KMS-11 (cell line): Measurements from ENCODE around the gene CNTN5.

Experiments used
- H2AFZ ChIP-seq: fragments of 200-600 bp; sonication (generic); 2 replicates; pipeline ENCODE4 v1.6.1; 2016; ENCODE audit warnings: antibody characterized with exemption, mixed run types, low read depth
- H3K27ac ChIP-seq: fragments of 200-600 bp; sonication (generic); 2 replicates; pipeline ENCODE4 v1.6.1; 2016; ENCODE audit warnings: mild to moderate bottlenecking, mixed run types
- H3K27me3 ChIP-seq: fragments of 200-600 bp; sonication (generic); 2 replicates; pipeline ENCODE4 v1.6.1; 2017; ENCODE audit warnings: mild to moderate bottlenecking, low read depth, mixed run types, moderate library complexity; ENCODE audit not compliant: insufficient read depth
- H3K36me3 ChIP-seq: fragments of 200-600 bp; sonication (generic); 2 replicates; pipeline ENCODE4 v1.6.1; 2017; ENCODE audit warnings: mild to moderate bottlenecking, mixed run types; ENCODE audit not compliant: insufficient read depth
- H3K4me1 ChIP-seq: fragments of 200-600 bp; sonication (generic); 2 replicates; pipeline ENCODE4 v1.6.1; 2016; ENCODE audit warnings: mild to moderate bottlenecking, low read depth, mixed run types; ENCODE audit not compliant: poor library complexity, severe bottlenecking
- H3K4me2 ChIP-seq: fragments of 200-600 bp; sonication (generic); 2 replicates; pipeline ENCODE4 v1.7.0; 2016; ENCODE audit warnings: mild to moderate bottlenecking, mixed run types
- H3K4me3 ChIP-seq: fragments of 200-600 bp; sonication (generic); IDR thresholded peaks from 2 replicates; pipeline ENCODE4 v1.6.1; 2017; ENCODE audit warnings: low read depth, low read length, mixed read lengths; ENCODE audit not compliant: insufficient read depth
- H3K79me2 ChIP-seq: fragments of 200-600 bp; sonication (generic); 2 replicates; pipeline ENCODE4 v1.6.1; 2016; ENCODE audit warnings: low read depth, mixed run types; ENCODE audit not compliant: insufficient read depth
- H3K9ac ChIP-seq: fragments of 200-600 bp; sonication (generic); 2 replicates; pipeline ENCODE4 v1.6.1; 2016; ENCODE audit warnings: mild to moderate bottlenecking, mixed run types
- H4K20me1 ChIP-seq: fragments of 200-600 bp; sonication (generic); 2 replicates; pipeline ENCODE4 v1.6.1; 2016; ENCODE audit warnings: mild to moderate bottlenecking, mixed run types; ENCODE audit not compliant: insufficient read depth
- TF ChIP-seq, protein P1 (sequence below): fragments of 200-600 bp; sonication (generic); conservative IDR thresholded peaks from 2 replicates; pipeline ENCODE4 v1.6.1; 2017; ENCODE audit warnings: low read depth, mild to moderate bottlenecking, antibody characterized with exemption, low read length, moderate library complexity, mixed read lengths

The CNTN5 gene

GRCh38 chr11:99464985-99465384, 444.2 kb downstream of the CNTN5 start:
- TF ChIP-seq, protein P1, sequence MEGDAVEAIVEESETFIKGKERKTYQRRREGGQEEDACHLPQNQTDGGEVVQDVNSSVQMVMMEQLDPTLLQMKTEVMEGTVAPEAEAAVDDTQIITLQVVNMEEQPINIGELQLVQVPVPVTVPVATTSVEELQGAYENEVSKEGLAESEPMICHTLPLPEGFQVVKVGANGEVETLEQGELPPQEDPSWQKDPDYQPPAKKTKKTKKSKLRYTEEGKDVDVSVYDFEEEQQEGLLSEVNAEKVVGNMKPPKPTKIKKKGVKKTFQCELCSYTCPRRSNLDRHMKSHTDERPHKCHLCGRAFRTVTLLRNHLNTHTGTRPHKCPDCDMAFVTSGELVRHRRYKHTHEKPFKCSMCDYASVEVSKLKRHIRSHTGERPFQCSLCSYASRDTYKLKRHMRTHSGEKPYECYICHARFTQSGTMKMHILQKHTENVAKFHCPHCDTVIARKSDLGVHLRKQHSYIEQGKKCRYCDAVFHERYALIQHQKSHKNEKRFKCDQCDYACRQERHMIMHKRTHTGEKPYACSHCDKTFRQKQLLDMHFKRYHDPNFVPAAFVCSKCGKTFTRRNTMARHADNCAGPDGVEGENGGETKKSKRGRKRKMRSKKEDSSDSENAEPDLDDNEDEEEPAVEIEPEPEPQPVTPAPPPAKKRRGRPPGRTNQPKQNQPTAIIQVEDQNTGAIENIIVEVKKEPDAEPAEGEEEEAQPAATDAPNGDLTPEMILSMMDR = no peak
- H2AFZ ChIP-seq = no peak overlapping the region
- H3K27me3 ChIP-seq = no peaks in the 10 kb centered on the region
- H3K9ac ChIP-seq = no peak overlapping the region
- peaks cover 10% of the 10 kb centered on the region for H3K4me1 ChIP-seq
- H3K36me3 ChIP-seq = no peaks in the 10 kb centered on the region
- no peak overlapping the region for H3K4me3 ChIP-seq
- H3K27ac ChIP-seq = no peak overlapping the region
- no peak overlapping the region for H3K4me2 ChIP-seq
- no peaks in the 10 kb centered on the region for H4K20me1 ChIP-seq
- no peaks in the 10 kb centered on the region for H3K79me2 ChIP-seq

GRCh38 chr11:99489581-99489980, 468.8 kb downstream of the CNTN5 start:
- no peak overlapping the region for H3K9ac ChIP-seq
- H3K4me2 ChIP-seq = no peak overlapping the region
- no peak overlapping the region for H3K4me3 ChIP-seq
- no peak overlapping the region for H2AFZ ChIP-seq
- no peaks in the 10 kb centered on the region for H3K27me3 ChIP-seq
- no peaks in the 10 kb centered on the region for H3K4me1 ChIP-seq
- TF ChIP-seq, protein P1 = no peak
- H3K79me2 ChIP-seq = no peaks in the 10 kb centered on the region
- no peaks in the 10 kb centered on the region for H3K36me3 ChIP-seq
- no peak overlapping the region for H3K27ac ChIP-seq
- H4K20me1 ChIP-seq = no peaks in the 10 kb centered on the region

DNA sequence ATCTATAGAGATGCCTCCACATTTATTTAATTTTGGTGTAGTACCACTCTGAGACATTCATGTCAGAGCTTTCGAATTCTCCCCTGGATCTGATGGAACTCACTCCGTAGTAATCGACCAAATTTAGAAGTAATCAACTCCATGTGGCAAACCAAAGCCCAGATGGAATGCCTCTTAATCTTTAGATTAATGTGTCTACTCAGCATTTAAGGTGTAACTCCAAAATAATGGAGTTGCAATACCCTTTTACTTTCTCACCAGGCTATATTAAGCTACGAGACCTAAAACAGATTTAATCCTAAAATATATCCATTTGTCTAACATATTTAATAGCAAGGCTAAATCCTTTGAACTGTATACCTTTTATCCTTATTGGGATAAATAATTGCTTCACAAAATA, 473.3 kb downstream of the CNTN5 start:
- Histone ChIP-seq H3K27ac (no peak overlapping the region), H3K9ac (no peak overlapping the region), H2AFZ (no peak overlapping the region)

DNA sequence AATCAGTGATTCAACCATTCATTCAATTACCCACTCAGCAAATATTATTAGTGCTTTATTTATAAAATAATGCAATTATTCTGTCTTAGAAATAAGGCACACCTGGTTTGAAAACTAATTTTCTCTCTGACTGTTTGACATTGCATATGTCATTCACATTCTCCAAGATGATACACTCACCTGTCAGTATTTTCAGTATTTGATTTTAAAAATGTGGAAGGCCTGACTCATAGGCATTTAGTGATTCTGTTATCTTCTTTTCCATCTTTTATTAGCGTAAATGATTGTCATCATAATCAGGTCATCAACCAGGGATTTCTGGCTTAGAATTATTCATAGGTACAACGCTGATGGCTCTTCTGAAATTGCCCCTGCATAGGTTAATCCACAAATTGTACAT, 480.9 kb downstream of the CNTN5 start:
- Histone ChIP-seq H3K27me3 (no peaks in the 10 kb centered on the region), H3K9ac (no peak overlapping the region), H3K79me2 (no peaks in the 10 kb centered on the region), H3K4me3 (no peak overlapping the region), H3K4me1 (peaks cover 3% of the 10 kb centered on the region), H3K4me2 (no peak overlapping the region), H3K27ac (no peak overlapping the region), H2AFZ (no peak overlapping the region), H3K36me3 (no peaks in the 10 kb centered on the region), H4K20me1 (no peaks in the 10 kb centered on the region)
- TF ChIP-seq, protein P1 = no peak

More for the DNA sequence above, 473.3 kb downstream of the CNTN5 start:
- Histone ChIP-seq H3K4me1 (peaks cover 8% of the 10 kb centered on the region), H3K4me3 (no peak overlapping the region), H3K79me2 (no peaks in the 10 kb centered on the region), H3K4me2 (no peak overlapping the region), H3K27me3 (no peaks in the 10 kb centered on the region), H4K20me1 (no peaks in the 10 kb centered on the region), H3K36me3 (no peaks in the 10 kb centered on the region)
- TF ChIP-seq, protein P1 = no peak
